Activated CD4-positive, alpha-beta T cell treated with anti-CD3 and anti-CD28 coated beads, Interleukin-2, Interleukin-6, amounts not matched to agents 100 ng/mL and 50 ng/mL, durations not matched to agents 16 hours and 8 hours (primary cell): ENCODE results near the gene PSPH.
A peak's percentile ranks its signal among the peaks of the same experiment; 100 is the strongest.
"Not testable (repeated sequence)": the region's sequence is repeated elsewhere in the genome, so short reads cannot be mapped to it uniquely, and the experiment has no call there.

Experiments
- DNase-seq: peaks from one replicate; pipeline ENCODE4 v3.0.0-alpha.2; 2020

Gene PSPH

GRCh38 chr7:56062382-56062781 lies 11.1 kb upstream of the PSPH start:
- peak; percentile 32 for DNase-seq

GRCh38 chr7:56053993-56054392 lies 2.7 kb upstream of the PSPH start:
- no peak for DNase-seq

DNA sequence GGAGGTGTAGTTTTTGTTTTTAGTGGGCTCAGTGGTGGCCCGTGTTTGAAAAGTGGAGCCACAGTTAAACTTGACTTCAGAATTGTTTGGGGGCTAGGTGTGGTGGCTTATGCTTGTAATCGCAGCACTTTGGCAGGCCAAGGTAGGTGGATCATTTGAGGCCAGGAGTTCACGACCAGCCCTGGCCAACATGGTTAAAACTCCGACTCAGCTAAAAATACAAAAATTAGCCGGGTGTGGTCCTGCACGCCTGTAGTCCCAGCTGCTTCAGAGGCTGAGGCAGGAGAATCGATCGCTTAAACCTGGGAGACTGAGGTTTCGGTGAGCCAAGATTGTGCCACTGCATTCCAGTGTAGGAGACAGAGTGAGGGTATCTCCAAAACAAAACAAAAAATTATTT lies 2.1 kb upstream of the PSPH start:
- DNase-seq = no peak

DNA sequence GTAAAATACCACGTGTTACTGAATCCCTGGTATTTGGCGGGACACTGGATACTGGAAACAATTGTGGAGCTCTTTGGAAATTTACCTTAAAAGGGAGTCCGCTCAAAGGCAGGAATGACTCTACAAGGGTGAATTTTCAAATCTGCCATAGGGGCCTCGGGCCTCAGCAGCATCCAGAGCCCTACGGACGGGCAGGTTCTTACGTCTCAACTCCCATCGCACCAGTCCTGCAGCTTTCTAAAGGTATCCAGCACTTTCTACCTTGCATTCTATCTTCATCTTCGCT lies 248 bp downstream of the PSPH start:
- no peak for DNase-seq

- DNase-seq = not testable (repeated sequence)
Measured at GRCh38 chr7:56048763-56049162, 2.5 kb downstream of the PSPH start.

DNA sequence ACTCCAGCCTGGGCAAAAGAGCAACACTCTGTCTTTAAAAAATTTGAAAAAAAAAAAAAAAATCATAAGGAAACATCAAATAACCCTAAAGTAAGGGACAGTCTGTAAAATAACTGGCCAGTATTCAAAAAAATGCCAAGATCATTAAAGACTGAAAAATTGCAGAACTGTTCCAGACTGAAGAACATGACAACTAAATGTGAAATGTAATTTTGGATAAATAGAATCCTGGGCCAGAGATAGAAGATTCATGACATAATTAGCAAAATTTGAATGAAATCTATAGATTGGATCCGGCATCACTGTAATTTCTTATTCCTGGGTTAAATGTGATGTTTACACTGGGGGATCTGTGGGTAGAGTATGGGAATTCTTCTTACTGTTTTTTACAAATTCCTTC lies 3.0 kb downstream of the PSPH start:
- no peak for DNase-seq

DNA sequence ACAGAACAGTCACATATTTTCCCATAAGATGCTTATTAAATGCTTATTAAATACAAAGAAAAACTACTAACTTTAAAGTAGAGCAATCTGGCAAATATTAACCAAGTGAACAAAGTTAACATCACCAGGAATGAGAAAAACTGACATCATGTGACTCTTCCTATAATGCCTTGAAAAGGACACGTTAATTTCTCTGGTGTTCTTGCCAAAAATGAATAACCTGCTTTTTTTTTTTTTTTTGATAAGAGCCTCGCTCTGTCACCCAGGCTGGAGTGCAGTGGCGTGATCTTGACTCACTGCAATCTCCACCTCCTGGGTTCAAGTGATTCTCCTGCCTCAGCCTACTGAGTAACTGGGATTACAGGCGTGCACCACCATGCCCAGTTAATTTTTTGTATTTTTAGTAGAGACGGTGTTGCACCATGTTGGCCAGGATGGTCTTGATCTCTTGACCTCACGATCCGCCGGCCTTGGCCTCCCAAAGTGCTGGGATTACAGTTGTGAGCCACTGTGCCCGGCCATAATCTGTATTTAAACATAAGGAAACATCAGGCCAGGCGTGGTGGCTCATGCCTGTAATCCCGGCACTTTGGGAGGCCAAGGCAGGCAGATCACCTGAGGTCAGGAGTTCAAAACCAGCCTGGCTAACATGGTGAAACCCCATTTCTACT lies 3.7 kb downstream of the PSPH start:
- not testable (repeated sequence) for DNase-seq

- no peak for DNase-seq
Measured at GRCh38 chr7:56046721-56047445, 4.4 kb downstream of the PSPH start.

DNA sequence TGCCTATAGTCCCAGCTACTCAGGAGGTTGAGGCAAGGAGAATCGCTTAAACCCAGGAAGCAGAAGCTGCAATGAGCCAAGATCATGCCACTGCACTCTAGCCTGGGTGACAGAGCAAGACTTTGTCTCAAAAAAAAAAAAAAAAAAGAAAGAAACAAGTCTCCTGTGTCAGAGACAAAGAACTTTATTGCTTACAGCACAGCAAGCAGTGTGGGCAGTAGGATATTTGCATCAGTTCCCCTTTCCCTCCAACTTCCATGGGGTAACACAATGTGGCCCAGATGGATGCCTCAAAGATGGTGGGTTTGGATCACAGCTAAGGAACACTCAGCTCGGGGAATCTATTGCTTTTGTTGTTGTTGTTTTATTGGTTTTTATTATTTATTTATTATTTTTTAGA lies 5.5 kb downstream of the PSPH start:
- not testable (repeated sequence) for DNase-seq

- DNase-seq = no peak
Measured at GRCh38 chr7:56040730-56041129, 10.5 kb downstream of the PSPH start.

GRCh38 chr7:56033671-56034432 lies 17.4 kb downstream of the PSPH start:
- peak; percentile 87 for DNase-seq

DNA sequence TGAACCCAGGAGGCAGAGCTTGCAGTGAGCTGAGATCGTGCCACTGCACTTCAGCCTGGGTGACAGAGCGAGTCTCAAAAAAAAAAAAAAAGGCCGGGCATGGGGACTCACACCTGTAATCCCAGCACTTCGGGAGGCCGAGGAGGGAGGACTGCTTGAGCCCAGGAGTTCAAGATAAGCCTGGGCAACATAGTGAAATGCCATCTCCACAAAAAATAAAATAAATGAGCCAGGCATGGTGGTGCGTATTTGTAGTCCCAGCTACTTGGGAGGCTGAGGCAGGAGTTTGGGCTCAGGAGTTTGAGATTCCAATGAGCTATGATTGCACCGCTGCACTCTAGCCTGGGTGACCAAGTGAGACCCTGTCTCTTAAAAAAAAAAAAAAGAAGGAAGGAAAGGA lies 18.7 kb downstream of the PSPH start:
- not testable (repeated sequence) for DNase-seq

DNA sequence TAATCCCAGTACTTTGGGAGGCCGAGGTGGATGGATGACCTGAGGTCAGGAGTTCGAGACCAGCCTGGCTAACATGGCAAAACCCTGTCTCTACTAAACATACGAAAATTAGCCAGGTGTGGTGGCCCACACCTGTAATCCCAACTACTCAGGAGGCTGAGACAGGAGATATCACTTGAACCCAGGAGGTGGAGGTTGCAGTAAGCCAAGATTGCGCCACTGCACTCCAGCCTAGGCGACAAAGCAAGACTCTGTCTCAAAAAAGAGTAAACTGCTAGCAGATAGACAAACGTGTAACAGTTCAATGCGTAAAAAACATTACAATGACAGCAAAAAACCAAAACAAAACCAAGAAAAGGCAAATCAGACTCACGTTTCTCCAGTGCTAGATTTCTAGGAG lies 19.7 kb downstream of the PSPH start:
- not testable (repeated sequence) for DNase-seq

DNA sequence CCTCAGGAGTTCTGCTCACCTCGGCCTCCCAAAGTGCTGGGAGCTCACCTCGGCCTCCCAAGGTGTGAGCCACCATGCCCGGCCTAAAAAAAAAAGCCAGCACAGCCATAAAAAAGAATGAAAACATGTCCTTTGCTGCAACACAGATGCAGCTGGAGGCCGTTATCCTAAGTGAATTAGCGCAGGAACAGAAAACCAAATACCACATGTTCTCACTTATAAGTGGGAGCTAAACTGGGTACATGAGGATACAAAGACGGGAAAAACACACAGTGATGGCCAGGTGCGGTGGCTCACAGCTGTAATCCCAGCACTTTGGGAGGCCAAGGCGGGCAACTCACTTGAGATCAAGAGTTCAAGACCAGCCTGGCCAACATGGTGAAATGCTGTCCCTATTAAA lies 20.9 kb downstream of the PSPH start:
- no peak for DNase-seq

- DNase-seq = no peak
Measured at GRCh38 chr7:56028942-56029630, 22.2 kb downstream of the PSPH start.

DNA sequence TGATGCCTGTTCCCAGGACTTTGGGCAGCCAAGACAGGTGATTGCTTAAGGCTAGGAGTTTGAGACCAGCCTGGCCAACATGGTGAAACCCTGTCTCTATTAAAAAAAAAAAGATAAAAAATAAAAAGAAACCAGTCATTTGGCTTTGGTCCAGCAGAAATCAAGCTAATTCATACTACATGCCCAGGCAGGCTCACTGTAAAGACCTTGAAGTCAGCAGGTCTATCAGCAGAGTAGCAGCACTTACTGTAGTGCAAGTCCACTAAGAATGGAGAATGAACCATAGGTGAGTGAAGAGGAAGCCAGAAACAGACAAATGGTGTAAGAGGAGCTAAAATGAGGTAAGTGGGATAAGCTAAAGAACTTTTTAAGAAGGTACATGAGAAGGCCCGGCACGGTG lies 24.7 kb downstream of the PSPH start:
- no peak for DNase-seq

DNA sequence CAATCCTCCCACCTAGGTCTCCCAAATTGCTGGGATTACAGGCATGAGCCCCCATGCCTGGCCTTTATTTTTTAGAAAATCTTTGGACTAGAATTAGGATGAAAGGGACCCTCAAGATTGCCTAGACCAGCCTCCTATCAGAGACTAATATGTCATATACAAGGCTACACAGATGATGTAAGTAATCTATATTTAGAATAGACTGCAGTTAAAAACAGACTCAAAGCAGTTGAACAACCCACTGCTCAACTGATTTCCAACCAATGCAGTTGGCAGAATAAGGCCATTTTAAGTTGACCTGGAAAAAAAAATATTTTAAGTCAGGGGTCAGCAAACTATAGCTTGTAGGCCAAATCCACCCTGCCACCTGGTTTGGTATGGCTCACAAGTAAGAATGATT lies 27.7 kb downstream of the PSPH start:
- DNase-seq = no peak

GRCh38 chr7:56019501-56019900 lies 31.7 kb downstream of the PSPH start:
- DNase-seq = no peak

DNA sequence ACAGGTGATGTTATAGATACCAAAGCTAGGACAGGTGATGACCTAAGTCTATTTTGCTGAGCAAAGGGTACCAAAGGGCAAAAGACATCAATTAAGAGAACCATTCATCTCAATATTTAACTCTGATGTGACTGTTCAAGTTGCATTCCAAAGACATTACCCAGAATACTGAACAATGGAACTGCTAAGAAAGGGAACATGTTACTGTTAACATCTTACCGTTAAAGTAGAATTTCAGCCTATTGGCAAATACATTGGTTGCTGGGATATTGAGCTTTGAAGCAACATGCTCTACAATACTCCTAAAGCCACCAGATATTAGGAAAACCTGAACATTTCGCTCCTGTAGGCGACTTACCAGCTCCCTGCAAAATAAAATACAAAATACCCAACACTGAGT lies 34.2 kb downstream of the PSPH start:
- DNase-seq = not testable (repeated sequence)

GRCh38 chr7:56009695-56010094 lies 41.5 kb downstream of the PSPH start:
- DNase-seq = no peak

- DNase-seq = no peak
Measured at GRCh38 chr7:56007891-56008290, 43.4 kb downstream of the PSPH start.

- no peak for DNase-seq
Measured at GRCh38 chr7:56007167-56007652, 44.0 kb downstream of the PSPH start.

GRCh38 chr7:56003749-56004148 lies 47.5 kb downstream of the PSPH start:
- DNase-seq = no peak
